Fibroblast of pulmonary artery (primary cell): ENCODE measurements around the gene TTLL7.

ENCODE experiments used
- DNase-seq: peaks from one replicate; pipeline ENCODE4 v3.0.0-alpha.2; 2010; ENCODE audit warnings: low read depth
- H3K4me3 ChIP-seq: replicated peaks from 2 replicates; pipeline ENCODE4 v1.5.1; 2011; ENCODE audit warnings: low read depth, mild to moderate bottlenecking, control low read depth, low read length, moderate library complexity
- CTCF ChIP-seq: IDR thresholded peaks from 2 replicates; pipeline ENCODE4 v1.5.1; 2011; ENCODE audit warnings: mild to moderate bottlenecking, control low read depth, low read length, inconsistent platforms; ENCODE audit errors: missing control alignments

TTLL7 gene

GRCh38 chr1:83959824-83960498 lies 39.0 kb downstream of the TTLL7 start:
- no peak overlapping the region for H3K4me3 ChIP-seq
- no peak for TF ChIP-seq CTCF
- peak; percentile 48 for DNase-seq

GRCh38 chr1:83958704-83959103 lies 40.2 kb downstream of the TTLL7 start:
- DNase-seq, result no peak
- no peak for TF ChIP-seq CTCF
- H3K4me3 ChIP-seq, result no peak overlapping the region

- no peak overlapping the region for H3K4me3 ChIP-seq
- DNase-seq, result no peak
- TF ChIP-seq CTCF, result no peak
These were observed 44.6 kb downstream of the TTLL7 start for GRCh38 chr1:83954166-83954823.

- DNase-seq, result no peak
- H3K4me3 ChIP-seq, result no peak overlapping the region
- no peak for TF ChIP-seq CTCF
These were observed 48.7 kb downstream of the TTLL7 start for GRCh38 chr1:83950106-83950661.

GRCh38 chr1:83942914-83943313 lies 56.0 kb downstream of the TTLL7 start:
- DNase-seq, result peak; percentile 85
- TF ChIP-seq CTCF, result peak; percentile 19
- no peak overlapping the region for H3K4me3 ChIP-seq

GRCh38 chr1:83934550-83934949 lies 64.4 kb downstream of the TTLL7 start:
- no peak for DNase-seq

More at GRCh38 chr1:83934550-83934949, 64.4 kb downstream of the TTLL7 start:
- TF ChIP-seq CTCF, result no peak
- H3K4me3 ChIP-seq, result no peak overlapping the region
